Thoracic aorta (tissue), 2 donors: ENCODE measurements around the gene LCT. TPM values are rescaled to one million over a fixed set of nuclear protein-coding genes. Genes with fewer than 3 reads are reported as not detected.

Experiments used
- ATAC-seq: fragments of 150-250 bp; one replicate; pipeline ENCODE4 v1.8.0; 2017; ENCODE audit warnings: low read depth; ENCODE audit not compliant: insufficient number of reproducible peaks, low FRiP score
- DNase-seq: peaks from one replicate; pipeline ENCODE4 v3.0.0-alpha.2; 2020; ENCODE audit warnings: low spot score
- H3K27ac ChIP-seq, 2 donors: fragments of 200-600 bp; sonication (generic); 1 replicate in 1 of 2; 2 replicates in 1 of 2; pipeline ENCODE4 v1.5.1; 2016; ENCODE audit warnings: mild to moderate bottlenecking in 2 of 2, moderate library complexity in 2 of 2
- H3K27me3 ChIP-seq: fragments of 200-600 bp; sonication (generic); replicated peaks from 2 replicates; pipeline ENCODE4 v1.6.0; 2016; ENCODE audit warnings: mild to moderate bottlenecking; ENCODE audit not compliant: insufficient read depth
- H3K36me3 ChIP-seq: fragments of 200-600 bp; sonication (generic); one replicate; pipeline ENCODE4 v1.5.1; 2016
- H3K4me1 ChIP-seq, 2 donors: fragments of 200-600 bp; sonication (generic); 1 replicate in 1 of 2; 2 replicates in 1 of 2; pipeline versions ENCODE4 v1.5.1 to v1.6.0; 2016; ENCODE audit warnings: low read depth in 2 of 2, mild to moderate bottlenecking in 1 of 2; ENCODE audit not compliant: control insufficient read depth in 1 of 2
- H3K4me3 ChIP-seq: fragments of 200-600 bp; sonication (generic); 2 replicates; pipeline ENCODE4 v1.5.1; 2016; ENCODE audit warnings: mild to moderate bottlenecking
- H3K9me3 ChIP-seq: fragments of 200-600 bp; sonication (generic); 2 replicates; pipeline ENCODE4 v1.5.1; 2016
- total RNA-seq, 2 donors: library from RNA; depleted of rRNA; stranded (reverse); fragments of >200 nt; gene quantifications; one replicate each; pipeline versions ENCODE4 v1.1.0 to v1.2.3, GENCODE V29; 2016
- TF ChIP-seq, protein P1 (sequence below): fragments of 200-600 bp; sonication (generic); IDR thresholded peaks from one replicate; pipeline ENCODE4 v1.5.1; 2019; ENCODE audit warnings: antibody characterized with exemption

The LCT gene
- total RNA-seq, 2 donors from 2014 or later: 0.28 TPM; not detected in 1

GRCh38 chr2:135853401-135853800 lies 16.4 kb upstream of the LCT start:
- TF ChIP-seq, protein P1, sequence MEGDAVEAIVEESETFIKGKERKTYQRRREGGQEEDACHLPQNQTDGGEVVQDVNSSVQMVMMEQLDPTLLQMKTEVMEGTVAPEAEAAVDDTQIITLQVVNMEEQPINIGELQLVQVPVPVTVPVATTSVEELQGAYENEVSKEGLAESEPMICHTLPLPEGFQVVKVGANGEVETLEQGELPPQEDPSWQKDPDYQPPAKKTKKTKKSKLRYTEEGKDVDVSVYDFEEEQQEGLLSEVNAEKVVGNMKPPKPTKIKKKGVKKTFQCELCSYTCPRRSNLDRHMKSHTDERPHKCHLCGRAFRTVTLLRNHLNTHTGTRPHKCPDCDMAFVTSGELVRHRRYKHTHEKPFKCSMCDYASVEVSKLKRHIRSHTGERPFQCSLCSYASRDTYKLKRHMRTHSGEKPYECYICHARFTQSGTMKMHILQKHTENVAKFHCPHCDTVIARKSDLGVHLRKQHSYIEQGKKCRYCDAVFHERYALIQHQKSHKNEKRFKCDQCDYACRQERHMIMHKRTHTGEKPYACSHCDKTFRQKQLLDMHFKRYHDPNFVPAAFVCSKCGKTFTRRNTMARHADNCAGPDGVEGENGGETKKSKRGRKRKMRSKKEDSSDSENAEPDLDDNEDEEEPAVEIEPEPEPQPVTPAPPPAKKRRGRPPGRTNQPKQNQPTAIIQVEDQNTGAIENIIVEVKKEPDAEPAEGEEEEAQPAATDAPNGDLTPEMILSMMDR: no peak
- H3K36me3 ChIP-seq: peaks cover 32% of the 10 kb centered on the region
- DNase-seq: no peak
- no peak overlapping the region for H3K4me3 ChIP-seq
- H3K4me1 ChIP-seq: no peaks in the 10 kb centered on the region
- no peak for ATAC-seq
- no peak overlapping the region for H3K27ac ChIP-seq
- H3K27me3 ChIP-seq: no peaks in the 10 kb centered on the region
- no peaks in the 10 kb centered on the region for H3K9me3 ChIP-seq

DNA sequence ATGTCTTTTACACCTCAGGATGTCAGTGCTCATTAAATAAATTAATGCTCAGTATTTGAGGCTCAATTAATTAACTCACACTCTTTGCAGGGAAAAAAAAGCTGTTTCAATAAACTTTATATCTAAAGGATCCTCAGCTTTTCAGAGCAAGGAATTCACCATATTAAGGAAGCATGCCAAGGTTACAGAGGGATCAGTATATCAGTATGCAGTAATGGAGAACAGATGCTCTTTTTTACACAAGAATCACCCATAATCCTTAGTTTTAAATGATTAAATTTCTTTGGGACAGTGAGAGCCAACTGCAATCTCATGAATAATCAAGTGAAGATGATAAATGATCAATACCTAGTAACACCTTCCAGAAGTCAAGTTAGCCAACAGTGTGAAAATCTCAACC lies 14.9 kb upstream of the LCT start:
- TF ChIP-seq, protein P1: no peak
- H3K27ac ChIP-seq: no peak overlapping the region
- H3K36me3 ChIP-seq: peaks cover 22% of the 10 kb centered on the region

GRCh38 chr2:135850892-135851668 lies 14.1 kb upstream of the LCT start:
- Histone ChIP-seq H3K36me3 (peaks cover 20% of the 10 kb centered on the region), H3K9me3 (no peaks in the 10 kb centered on the region), H3K27ac (no peak overlapping the region)

More for the DNA sequence above, 14.9 kb upstream of the LCT start:
- no peaks in the 10 kb centered on the region for H3K9me3 ChIP-seq
- ATAC-seq: no peak
- H3K4me1 ChIP-seq: no peaks in the 10 kb centered on the region
- no peak overlapping the region for H3K4me3 ChIP-seq
- no peaks in the 10 kb centered on the region for H3K27me3 ChIP-seq
- DNase-seq: no peak

GRCh38 chr2:135849087-135849486 lies 12.1 kb upstream of the LCT start:
- DNase-seq (no peak), ATAC-seq (no peak)
- no peak overlapping the region for H3K4me3 ChIP-seq
- no peaks in the 10 kb centered on the region for H3K27me3 ChIP-seq
- no peaks in the 10 kb centered on the region for H3K9me3 ChIP-seq
- H3K27ac ChIP-seq: no peak overlapping the region
- H3K4me1 ChIP-seq: no peaks in the 10 kb centered on the region
- H3K36me3 ChIP-seq: peaks cover 12% of the 10 kb centered on the region
- TF ChIP-seq, protein P1: no peak

More at GRCh38 chr2:135850892-135851668, 14.1 kb upstream of the LCT start:
- H3K4me1 ChIP-seq: no peaks in the 10 kb centered on the region
- no peak overlapping the region for H3K4me3 ChIP-seq
- TF ChIP-seq, protein P1: no peak
- ATAC-seq (no peak), DNase-seq (no peak)
- no peaks in the 10 kb centered on the region for H3K27me3 ChIP-seq

DNA sequence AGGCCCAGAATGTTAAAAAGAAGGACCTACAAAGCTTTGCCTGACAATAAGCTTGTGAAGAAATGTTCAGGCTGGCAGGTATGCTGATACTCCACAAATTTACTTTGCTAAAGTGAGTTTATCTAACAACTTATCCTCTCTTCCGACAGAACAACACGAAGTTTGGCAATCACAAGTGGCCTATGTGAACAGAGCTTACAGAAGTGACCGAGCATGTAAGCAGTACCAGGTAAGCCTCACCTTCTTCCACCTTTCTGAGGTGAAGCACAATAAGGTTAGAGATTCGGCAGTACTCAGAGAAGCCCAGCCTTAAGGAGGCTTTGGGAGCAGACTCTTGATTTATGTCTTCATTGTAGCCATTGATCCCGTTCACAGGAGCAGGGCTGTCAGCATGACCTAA lies 9.0 kb upstream of the LCT start:
- DNase-seq: no peak
- no peak for ATAC-seq
- Histone ChIP-seq H3K27ac (no peak overlapping the region), H3K36me3 (peaks cover 7% of the 10 kb centered on the region), H3K4me3 (no peak overlapping the region), H3K9me3 (no peaks in the 10 kb centered on the region), H3K4me1 (no peaks in the 10 kb centered on the region), H3K27me3 (no peaks in the 10 kb centered on the region)
- TF ChIP-seq, protein P1: no peak
